ENCODE results near the gene IFIT3.
A peak's percentile ranks its signal among the peaks of the same experiment; 100 is the strongest.
"Not testable (repeated sequence)": the region's sequence is repeated elsewhere in the genome, so short reads cannot be mapped to it uniquely, and the experiment has no call there.

IFIT3 gene

DNA sequence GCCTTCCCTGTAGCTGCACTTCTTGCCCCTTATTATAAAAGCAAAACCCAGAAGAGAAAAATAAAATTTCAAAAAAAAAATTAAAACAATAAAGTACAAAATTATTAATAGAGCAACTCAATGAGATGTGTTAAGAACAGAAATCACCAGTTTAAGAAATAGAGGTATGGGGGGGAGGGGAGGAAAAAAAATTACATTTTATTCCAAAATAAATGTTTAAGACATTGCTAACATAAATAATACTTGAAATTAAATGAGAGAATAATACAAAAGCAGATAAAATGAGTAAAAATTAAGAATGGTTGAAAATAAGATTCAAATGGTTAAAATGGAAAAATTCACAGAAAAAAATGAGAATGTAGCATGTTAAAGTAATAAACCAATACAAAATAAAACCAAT is 22.9 kb upstream of the IFIT3 start:
- no peak for DNase-seq

DNA sequence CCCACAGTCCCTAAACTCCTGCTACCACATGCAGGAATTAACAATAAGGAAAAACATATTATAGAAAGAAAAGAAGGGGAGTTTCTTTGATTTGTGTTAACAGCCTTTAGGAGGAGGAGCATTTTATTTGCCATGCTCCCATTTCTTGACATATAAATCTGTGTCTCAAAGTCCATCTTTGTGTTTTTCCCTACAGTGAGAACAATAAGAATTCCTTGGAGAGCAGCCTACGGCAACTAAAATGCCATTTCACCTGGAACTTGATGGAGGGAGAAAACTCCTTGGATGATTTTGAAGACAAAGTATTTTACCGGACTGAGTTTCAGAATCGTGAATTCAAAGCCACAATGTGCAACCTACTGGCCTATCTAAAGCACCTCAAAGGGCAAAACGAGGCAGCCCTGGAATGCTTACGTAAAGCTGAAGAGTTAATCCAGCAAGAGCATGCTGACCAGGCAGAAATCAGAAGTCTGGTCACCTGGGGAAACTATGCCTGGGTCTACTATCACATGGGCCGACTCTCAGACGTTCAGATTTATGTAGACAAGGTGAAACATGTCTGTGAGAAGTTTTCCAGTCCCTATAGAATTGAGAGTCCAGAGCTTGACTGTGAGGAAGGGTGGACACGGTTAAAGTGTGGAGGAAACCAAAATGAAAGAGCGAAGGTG is 21.9 kb upstream of the IFIT3 start:
- DNase-seq: no peak

DNA sequence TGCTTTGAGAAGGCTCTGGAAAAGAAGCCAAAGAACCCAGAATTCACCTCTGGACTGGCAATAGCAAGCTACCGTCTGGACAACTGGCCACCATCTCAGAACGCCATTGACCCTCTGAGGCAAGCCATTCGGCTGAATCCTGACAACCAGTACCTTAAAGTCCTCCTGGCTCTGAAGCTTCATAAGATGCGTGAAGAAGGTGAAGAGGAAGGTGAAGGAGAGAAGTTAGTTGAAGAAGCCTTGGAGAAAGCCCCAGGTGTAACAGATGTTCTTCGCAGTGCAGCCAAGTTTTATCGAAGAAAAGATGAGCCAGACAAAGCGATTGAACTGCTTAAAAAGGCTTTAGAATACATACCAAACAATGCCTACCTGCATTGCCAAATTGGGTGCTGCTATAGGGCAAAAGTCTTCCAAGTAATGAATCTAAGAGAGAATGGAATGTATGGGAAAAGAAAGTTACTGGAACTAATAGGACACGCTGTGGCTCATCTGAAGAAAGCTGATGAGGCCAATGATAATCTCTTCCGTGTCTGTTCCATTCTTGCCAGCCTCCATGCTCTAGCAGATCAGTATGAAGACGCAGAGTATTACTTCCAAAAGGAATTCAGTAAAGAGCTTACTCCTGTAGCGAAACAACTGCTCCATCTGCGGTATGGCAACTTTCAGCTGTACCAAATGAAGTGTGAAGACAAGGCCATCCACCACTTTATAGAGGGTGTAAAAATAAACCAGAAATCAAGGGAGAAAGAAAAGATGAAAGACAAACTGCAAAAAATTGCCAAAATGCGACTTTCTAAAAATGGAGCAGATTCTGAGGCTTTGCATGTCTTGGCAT is 21.1 kb upstream of the IFIT3 start:
- no peak for DNase-seq

DNA sequence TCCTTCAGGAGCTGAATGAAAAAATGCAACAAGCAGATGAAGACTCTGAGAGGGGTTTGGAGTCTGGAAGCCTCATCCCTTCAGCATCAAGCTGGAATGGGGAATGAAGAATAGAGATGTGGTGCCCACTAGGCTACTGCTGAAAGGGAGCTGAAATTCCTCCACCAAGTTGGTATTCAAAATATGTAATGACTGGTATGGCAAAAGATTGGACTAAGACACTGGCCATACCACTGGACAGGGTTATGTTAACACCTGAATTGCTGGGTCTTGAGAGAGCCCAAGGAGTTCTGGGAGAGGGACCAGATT is 20.6 kb upstream of the IFIT3 start:
- no peak for DNase-seq

DNA sequence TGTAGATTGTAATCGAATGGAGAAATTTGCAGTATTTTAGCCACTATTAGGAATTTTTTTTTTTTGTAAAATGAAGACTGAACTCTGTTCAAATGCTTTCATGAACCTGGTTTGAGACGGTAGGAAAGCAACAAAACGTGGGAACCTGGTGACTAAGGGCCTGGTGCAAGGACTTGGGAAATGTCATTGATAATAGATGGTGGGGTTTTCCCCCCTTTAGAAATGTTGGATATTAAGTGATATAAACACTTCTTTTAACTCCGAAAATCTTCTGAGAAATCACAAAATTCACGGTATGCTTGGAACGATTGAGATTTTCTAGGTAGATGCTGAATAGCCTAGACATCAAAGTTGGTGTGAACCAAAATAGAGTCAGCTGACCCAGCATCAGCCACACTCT is 19.5 kb upstream of the IFIT3 start:
- no peak for DNase-seq

DNA sequence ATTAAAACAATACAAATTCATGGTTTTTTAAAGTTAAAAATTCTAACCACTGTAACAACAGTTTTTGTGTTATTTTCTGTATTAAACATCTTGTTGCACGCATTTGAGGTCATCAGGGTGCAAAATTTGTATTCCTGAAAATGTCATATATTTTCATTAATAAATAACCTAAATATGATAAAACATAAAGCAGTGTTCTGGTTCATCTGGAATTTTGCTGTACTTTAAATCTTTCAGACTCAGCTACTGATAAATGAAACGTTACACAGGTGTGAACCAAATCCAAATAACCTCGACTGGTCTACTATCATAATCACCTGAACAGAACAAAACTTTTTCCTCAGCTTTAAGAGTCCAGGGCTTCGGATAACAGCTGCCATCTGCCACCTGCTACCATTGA is 19.1 kb upstream of the IFIT3 start:
- DNase-seq: no peak

DNA sequence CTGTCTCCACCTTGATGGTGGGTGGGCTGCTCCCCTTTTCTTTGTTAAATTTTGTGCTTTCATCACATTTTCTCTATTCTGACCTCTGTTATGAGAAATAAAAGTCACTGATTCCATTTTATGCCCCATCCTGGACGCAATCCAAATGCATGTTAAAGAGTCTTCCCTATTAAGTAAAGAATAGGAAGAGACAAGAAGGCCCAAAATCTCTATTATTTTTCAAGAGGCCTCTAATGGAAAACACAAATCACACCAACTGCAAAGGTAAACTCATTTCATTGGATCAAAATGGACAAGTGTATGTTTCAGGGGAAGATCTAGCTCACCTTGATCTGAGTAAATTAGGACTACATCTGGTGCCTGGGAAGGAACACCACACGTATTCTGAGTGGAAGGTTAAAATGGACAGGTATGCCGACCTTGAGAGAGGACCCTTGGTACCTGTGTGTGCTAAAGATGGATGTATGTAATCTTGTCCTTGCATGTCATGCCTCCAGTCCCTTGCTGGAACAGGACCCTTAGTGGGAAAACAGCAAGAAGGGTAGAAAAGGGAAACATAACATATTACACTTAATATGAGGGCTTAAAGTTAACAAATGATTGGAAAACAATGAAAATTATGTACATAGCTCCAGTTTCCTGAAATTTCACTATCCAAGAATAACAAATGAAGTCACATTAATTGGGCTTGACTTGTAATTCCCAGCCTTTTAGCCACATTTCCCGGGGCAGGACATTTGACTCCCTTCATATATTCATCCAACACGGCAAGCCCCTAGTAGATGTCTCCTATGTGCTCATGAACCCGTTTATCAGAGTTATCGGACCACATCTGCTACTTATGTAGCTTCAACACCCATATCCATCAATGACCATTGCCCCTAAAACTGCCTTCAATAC is 18.4 kb upstream of the IFIT3 start:
- no peak for DNase-seq

DNA sequence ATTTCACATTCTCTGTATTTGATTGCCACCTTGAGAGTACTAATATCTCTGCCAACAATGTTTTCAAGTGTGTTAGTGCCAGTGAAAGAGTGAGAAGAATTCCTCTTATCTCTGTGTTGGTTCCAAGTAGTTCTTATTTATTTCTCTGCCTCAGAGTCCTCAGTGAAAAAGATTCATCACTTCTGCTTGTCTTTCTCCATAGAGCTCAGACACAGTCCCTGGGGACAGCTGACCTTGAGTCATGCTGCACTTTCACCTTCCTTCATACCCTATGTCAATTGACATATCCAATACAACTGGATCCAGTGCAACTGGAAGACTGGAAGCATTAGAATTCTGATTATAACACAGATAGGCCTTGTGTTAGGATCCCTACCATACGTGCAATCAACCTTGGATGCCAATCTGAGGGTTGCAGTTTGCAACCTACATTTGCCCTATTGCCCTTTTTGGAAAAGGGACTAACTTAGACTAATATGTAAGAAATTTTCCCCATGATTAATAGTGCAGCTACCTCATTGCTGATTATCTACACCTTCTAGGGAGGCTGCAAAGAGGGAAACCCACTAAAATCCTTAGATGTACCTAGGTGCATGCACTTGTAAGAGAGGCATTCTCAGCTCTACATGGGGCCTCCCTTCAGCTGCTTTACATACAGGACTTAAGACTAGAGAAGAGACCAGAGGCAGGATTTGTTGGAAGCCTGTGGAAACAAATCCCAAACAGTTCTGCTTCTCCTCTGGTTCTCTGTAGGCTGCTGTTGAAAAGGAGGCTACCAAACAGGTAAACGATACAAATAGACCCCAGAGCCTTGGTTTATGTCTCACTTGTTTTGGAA is 17.5 kb upstream of the IFIT3 start:
- no peak for DNase-seq

DNA sequence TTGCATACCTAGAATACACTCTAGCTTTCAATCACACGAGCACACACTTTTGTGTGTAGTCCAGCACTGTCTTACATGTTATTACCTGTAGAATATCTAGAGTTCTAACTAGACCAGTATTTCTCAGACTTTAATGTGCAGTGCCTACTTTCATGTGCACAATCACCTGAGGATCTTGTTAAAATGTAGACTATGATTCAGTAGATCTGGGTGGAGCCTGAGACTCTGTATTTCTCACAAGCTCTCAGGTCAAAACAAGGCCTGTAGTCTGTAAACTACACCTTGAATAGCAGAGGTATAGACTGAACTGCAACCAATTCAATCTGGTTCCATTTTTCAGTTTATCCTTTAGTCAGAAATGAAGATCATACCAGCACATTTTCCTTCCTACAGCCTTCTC is 14.8 kb upstream of the IFIT3 start:
- no peak for DNase-seq

DNA sequence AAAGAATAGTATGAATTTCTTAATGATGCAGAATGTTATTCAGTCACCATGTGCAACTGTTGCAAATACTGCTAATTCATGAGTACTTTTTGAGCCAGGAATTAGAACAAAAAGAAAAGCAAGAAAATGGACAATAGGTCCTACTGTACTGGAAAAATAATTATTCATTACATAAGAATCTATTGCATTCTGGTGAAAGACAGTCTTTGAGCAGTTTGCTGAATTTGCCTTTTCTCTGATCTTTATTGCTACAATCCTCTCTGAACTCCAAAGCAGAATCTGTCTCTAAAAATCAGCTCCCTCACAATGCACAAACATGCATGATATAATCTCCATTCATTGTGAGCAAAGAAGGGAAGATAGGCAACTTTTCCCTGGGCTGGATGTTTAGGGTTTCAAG is 13.1 kb upstream of the IFIT3 start:
- DNase-seq: no peak

DNA sequence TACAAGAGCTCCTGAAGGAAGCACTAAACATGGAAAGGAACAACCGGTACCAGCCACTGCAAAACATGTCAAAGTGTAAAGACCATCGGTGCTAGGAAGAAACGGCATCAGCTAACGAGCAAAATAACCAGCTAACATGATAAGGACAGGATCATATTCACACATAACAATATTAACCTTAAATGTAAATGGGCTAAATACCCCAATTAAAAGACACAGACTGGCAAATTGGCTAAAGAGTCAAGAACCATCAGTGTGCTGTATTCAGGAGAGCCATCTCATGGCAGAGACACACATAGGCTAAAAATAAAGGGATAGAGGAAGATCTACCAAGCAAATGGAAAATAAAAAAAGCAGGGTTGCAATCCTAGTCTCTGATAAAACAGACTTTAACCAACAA is 9.8 kb upstream of the IFIT3 start:
- not testable (repeated sequence) for DNase-seq

DNA sequence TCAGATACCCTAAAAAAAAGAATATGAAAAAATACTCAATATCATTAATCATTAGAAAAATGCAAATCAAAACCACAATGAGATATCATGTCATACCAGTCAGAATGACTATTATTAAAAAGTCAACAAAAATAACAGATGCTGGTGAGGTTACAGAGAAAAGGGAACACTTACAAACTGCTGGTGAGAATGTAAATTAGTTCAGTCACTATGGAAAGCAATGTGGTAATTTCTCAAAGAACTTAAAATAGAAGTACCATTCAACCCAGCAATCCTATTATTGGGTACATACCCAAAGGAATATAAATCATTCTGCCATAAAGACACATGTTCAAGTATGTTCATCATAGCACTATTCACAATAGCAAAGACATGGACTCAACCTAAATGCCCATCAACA is 2.7 kb upstream of the IFIT3 start:
- DNase-seq: not testable (repeated sequence)

DNA sequence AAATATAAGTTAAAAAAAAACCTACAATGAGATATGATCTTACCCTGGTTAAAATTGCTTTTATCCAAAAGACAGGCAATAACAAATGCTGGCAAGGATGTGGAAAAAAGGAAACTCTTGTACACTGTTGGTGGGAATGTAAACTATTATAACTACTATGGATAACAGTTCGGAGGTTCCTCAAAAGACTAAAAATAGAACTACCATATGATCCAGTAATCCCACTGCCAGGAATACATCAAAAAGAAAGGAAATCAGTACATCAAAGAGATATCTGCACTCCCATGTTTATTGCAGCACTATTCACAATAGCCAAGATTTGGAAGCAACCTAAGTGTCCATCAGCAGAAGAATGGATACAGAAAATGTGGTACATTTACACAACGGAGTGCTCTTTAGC is 1.9 kb upstream of the IFIT3 start:
- DNase-seq: not testable (repeated sequence)

DNA sequence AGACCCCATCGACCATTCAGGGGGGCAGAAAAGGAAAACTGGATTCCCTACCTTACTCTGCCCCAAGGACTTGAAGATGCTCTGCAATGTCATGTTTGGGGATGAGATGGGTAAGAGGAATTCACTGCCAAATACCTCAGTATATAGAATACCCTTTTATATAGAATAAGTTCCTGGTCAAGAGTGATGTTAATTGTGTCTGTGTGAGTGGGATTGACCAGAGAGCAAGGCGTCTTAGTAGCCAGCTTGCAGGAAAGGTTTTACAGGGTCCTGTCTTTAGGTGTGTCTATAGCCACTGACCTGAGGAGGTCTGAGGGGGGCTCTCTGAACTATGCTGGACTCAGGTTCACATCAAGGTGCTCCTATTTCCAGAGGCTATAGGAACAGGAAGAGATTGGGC is 1.4 kb downstream of the IFIT3 start:
- DNase-seq: no peak

DNA sequence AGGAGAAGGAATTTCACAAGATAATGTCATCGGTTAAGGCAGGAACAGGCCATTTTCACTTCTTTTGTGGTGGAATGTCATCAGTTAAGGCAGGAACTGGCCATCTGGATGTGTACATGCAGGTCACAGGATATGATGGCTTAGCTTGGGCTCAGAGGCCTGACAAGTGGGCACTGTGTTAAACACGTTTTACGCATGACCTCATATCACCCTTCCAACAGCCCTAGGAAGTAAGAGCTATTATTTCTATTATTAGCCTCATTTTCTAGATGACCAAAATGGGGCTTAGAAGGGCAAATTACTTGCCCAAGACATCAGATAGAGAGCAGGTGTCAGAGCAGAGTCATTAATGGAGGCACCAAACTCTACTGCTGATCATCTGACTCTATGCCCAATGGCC is 2.2 kb downstream of the IFIT3 start:
- DNase-seq: not testable (repeated sequence)

DNA sequence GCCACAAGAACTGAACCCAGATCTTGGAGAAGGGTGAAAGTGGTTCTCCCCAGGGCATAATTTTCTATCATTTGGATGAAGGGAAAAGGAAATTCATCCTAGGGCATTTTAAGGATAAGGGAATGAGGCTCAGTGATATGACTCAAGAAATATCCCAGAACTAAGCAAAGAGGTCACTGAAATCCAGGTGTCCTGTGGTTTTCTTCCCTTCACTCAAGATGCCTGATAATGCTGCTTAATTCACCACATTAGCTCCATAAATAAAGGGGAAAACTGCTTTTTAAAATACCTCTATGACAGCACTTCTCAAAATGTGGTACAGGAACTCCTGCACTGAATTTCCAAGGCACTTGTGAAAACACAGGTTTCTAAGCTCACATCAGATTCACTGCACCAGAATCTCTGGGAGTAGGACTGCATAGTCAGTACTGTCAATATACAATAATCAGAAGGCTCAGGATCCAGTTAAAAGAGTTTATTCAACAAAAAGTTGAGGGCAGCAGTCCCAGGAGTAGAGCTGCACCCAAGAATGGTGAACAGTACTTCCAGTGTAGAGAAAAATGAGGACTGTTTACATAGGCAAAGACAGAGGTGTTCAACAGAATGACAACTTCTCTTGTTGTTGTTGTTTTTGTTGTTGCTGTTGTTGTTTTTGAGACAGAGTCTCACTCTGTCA is 2.9 kb downstream of the IFIT3 start:
- DNase-seq: no peak

DNA sequence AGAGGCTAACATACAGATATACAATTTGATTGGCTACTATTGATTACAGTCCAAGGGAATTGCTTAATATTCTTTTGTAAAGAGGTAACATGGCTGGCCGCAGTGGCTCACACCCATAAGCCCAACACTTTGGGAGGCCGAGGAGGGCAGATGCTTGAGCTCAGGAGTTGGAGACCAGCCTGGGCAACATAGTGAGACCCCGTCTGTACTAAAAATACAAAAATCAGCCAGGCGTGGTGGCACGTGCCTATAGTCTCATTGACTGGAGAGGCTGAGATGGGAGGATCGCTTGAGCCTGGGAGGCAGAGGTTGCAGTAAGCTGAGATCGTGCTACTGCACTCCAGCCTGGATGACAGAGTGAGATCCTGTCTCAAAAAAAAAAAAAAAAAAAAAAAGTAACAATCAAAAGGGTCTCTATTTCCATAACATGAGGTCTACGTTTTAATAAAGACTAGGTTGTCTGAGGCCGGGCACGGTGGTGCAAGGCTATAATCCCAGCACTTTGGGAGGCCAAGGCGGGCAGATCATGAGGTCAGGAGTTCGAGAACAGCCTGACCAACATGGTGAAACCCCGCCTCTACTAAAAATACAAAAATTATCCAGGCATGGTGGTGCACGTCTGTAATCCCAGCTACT is 3.8 kb downstream of the IFIT3 start:
- DNase-seq: not testable (repeated sequence)

DNA sequence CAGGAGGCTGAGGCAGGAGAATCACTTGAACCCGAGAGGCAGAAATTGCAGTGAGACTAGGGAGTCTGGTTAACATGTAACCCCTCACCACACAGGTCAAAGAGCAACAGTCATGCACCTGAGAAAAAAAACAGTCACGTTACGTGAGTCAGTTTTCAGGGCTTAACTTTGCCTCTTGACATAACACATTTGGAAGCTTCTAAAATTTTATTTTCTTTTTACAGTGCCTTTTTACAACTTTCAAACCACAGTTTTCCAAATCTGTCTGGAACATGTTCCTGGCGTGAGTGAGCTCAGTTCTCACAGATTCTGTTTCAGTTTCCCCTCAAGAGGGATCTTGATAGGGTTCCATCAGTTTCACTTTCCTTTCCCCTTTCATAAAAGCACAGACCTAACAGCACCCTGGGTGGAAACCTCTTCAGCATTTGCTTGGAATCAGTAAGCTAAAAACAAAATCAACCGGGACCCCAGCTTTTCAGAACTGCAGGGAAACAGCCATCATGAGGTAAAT is 4.4 kb downstream of the IFIT3 start:
- DNase-seq: peak in 1 of 2 experiments; percentile 34

DNA sequence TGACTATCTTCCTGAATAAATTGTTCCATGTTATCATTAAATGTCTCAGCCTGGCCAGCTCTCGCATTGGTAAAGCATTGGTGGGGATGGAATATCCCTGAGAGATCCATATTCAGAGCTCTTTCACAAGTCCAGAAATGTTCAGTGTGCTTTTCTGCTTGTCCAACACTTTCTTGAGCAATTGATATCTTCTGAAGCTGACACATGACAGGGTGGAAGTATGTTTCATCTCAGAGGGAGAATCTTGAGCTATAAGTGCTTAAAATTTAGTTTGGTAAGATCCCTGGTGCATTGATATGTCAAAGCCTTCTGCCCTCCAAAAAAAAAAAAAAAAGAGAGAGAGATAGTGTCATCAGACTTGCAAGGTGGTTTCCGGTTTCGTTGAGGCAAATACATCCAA is 7.4 kb downstream of the IFIT3 start:
- no peak for DNase-seq

DNA sequence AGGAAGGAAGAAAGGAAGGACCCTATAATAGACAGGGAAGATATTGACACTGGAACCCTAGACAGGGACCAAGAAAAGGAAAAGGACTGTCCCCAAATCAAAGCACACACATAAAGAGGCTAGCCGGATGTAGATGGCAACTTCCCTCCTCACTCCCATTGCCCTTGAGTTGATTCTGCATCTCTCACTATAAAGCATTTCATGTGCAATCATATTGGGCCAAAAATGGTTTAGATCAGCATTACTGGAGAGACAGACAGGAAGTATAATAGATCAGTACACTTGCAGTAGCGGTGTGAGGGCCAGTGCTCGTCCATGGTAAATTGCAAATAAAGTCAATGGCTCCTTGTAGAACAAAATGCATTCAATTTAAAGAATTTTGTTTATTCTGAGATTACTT is 8.4 kb downstream of the IFIT3 start:
- DNase-seq: no peak

DNA sequence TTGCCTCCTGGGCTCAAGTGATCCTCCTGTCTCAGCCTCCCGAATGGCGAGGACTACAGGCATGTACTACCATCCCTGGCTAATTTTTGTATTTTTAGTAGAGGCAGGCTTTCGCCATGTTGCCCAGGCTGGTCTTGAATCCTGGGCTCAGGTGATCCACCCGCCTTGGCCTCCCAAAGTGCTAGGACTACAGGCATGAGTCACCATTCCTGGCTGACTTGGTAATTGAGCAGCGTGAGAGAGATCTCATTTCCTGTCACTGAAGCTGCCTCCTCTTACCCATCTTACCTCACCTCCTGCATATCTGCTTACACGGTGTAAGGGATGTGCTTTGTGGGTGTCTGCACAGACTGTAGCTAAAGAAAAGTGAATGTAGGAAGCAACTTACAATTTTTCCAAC is 9.7 kb downstream of the IFIT3 start:
- peak; percentile 42 to 54 for DNase-seq

All from activated T-cell treated with anti-CD3 and anti-CD28 coated beads, Interleukin-2, amount 50 U/mL, for 48 hours (primary cell).